ENCODE data around the gene DTD1.

GRCh38 chr20:18740726-18741125 is 152.9 kb downstream of the DTD1 start:
- no peak for TF ChIP-seq POLR2A (IDR thresholded peaks at IDR 0.05)
- no peak for TF ChIP-seq CTCF (IDR thresholded peaks at IDR 0.05)
- TF ChIP-seq POLR2AphosphoS5 (IDR thresholded peaks at IDR 0.05): no peak
- TF ChIP-seq EP300 (IDR thresholded peaks at IDR 0.05): no peak

Data from upper lobe of left lung (tissue), 4 donors.